NCI-H128 (cell line): ENCODE measurements around the gene PABPN1L.

Experiments
- DNase-seq: peaks from one replicate; lab custom pipeline; 2025; ENCODE audit not compliant: unreplicated experiment; lab: John Stamatoyannopoulos, UW

The PABPN1L gene

DNA sequence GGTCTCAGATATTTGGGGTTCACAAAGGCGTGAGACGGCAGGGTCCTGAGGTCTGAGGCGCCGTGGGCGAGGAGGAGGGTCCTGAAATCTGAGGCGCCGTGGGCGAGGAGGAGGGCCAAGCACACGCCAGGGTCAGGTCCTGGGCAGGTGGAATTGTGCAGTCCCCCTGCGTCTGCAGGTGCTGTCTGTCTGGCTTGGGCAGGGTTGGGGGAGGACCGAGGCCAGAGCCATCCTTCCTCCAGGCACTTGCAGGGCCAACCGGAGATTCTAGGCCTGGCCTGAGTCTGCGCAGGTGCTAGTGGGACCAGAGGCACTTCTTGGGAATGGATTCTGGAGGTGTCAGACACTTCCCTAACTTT lies 52.3 kb downstream of the PABPN1L start:
- DNase-seq, result no peak
